Mesendoderm (in vitro differentiated cells): ENCODE measurements around the gene TIMM22.

Experiments used
- DNase-seq: peaks from one replicate; pipeline ENCODE4 v3.0.0; 2013
- H2AK5ac ChIP-seq: 2 replicates; pipeline ENCODE4 v1.6.1; 2013; ENCODE audit warnings: low read length, inconsistent platforms
- H2BK120ac ChIP-seq: 2 replicates; pipeline ENCODE4 v1.6.1; 2013; ENCODE audit warnings: low read depth, mild to moderate bottlenecking, low read length, moderate library complexity, mixed read lengths
- H2BK15ac ChIP-seq: replicated peaks from 2 replicates; pipeline ENCODE4 v1.6.1; 2013; ENCODE audit warnings: low read depth, mild to moderate bottlenecking, moderate library complexity
- H2BK5ac ChIP-seq: 2 replicates; pipeline ENCODE4 v1.6.1; 2013; ENCODE audit warnings: low read length, inconsistent platforms
- H3K18ac ChIP-seq: 2 replicates; pipeline ENCODE4 v1.6.1; 2013; ENCODE audit warnings: mild to moderate bottlenecking, low read length, mixed read lengths
- H3K23ac ChIP-seq: one replicate; pipeline ENCODE4 v1.6.1; 2013; ENCODE audit warnings: low read length
- H3K27ac ChIP-seq: 2 replicates; pipeline ENCODE4 v1.5.1; 2013; ENCODE audit warnings: low read depth, mild to moderate bottlenecking, inconsistent platforms, low read length, moderate library complexity
- H3K27me3 ChIP-seq: 2 replicates; pipeline ENCODE4 v1.6.1; 2013; ENCODE audit warnings: low read length, control low read depth, mild to moderate bottlenecking, inconsistent platforms; ENCODE audit not compliant: insufficient read depth, poor library complexity
- H3K36me3 ChIP-seq: 2 replicates; pipeline ENCODE4 v1.6.1; 2013; ENCODE audit warnings: low read length, inconsistent platforms; ENCODE audit not compliant: control insufficient read depth, insufficient read depth
- H3K4ac ChIP-seq: one replicate; pipeline ENCODE4 v1.6.1; 2013; ENCODE audit warnings: low read depth, mild to moderate bottlenecking, low read length, moderate library complexity
- H3K4me1 ChIP-seq: 2 replicates; pipeline ENCODE4 v1.6.1; 2013; ENCODE audit warnings: low read depth, low read length, inconsistent platforms; ENCODE audit not compliant: control insufficient read depth
- H3K4me2 ChIP-seq: 2 replicates; pipeline ENCODE4 v1.6.1; 2013; ENCODE audit warnings: low read length
- H3K4me3 ChIP-seq: 2 replicates; pipeline ENCODE4 v1.5.1; 2013; ENCODE audit warnings: mild to moderate bottlenecking, low read length
- H3K56ac ChIP-seq: one replicate; pipeline ENCODE4 v1.6.1; 2013; ENCODE audit warnings: low read length
- H3K79me1 ChIP-seq: 2 replicates; pipeline ENCODE4 v1.6.1; 2013; ENCODE audit warnings: low read length, inconsistent platforms
- H3K79me2 ChIP-seq: 2 replicates; pipeline ENCODE4 v1.6.1; 2013; ENCODE audit warnings: mild to moderate bottlenecking, low read length; ENCODE audit not compliant: control insufficient read depth, insufficient read depth
- H3K9ac ChIP-seq: 2 replicates; pipeline ENCODE4 v1.6.1; 2013; ENCODE audit warnings: low read length, inconsistent platforms
- H4K5ac ChIP-seq: one replicate; pipeline ENCODE4 v1.6.1; 2013; ENCODE audit warnings: low read length
- H4K8ac ChIP-seq: one replicate; pipeline ENCODE4 v1.6.1; 2013; ENCODE audit warnings: low read depth, mild to moderate bottlenecking, control low read depth, low read length, moderate library complexity
- WGBS: extraction: QIAGEN DNeasy Blood & Tissue Kit; methylation state at CpG from one replicate; pipeline ENCODE4 v1.1.7; 2013; ENCODE audit warnings: low lambda C conversion rate, missing lambda C conversion rate; ENCODE audit not compliant: insufficient coverage; ENCODE audit errors: extremely low coverage; 5-methylcytosine and 5-hydroxymethylcytosine counted together

Gene TIMM22

GRCh38 chr17:1008008-1008761 is 11.3 kb downstream of the TIMM22 start:
- DNase-seq, result no peak
- H4K5ac ChIP-seq, result no peak overlapping the region
- no peak overlapping the region for H3K18ac ChIP-seq
- no peaks in the 10 kb centered on the region for H3K79me2 ChIP-seq
- H4K8ac ChIP-seq, result no peak overlapping the region
- H2BK120ac ChIP-seq, result no peak overlapping the region
- H3K36me3 ChIP-seq, result no peaks in the 10 kb centered on the region
- H3K23ac ChIP-seq, result no peak overlapping the region
- no peak overlapping the region for H2BK5ac ChIP-seq
- H3K4me1 ChIP-seq, result no peaks in the 10 kb centered on the region
- no peak overlapping the region for H3K27ac ChIP-seq
- H3K4ac ChIP-seq, result no peak overlapping the region
- H3K4me3 ChIP-seq, result no peak overlapping the region
- H3K9ac ChIP-seq, result no peak overlapping the region
- H3K56ac ChIP-seq, result no peak overlapping the region
- H3K4me2 ChIP-seq, result no peak overlapping the region
- H3K79me1 ChIP-seq, result no peaks in the 10 kb centered on the region
- H2AK5ac ChIP-seq, result no peak overlapping the region
- H3K27me3 ChIP-seq, result no peaks in the 10 kb centered on the region
- H2BK15ac ChIP-seq, result no peak overlapping the region
- no CpG with 5 or more reads among the region's 21 CpGs for WGBS

DNA sequence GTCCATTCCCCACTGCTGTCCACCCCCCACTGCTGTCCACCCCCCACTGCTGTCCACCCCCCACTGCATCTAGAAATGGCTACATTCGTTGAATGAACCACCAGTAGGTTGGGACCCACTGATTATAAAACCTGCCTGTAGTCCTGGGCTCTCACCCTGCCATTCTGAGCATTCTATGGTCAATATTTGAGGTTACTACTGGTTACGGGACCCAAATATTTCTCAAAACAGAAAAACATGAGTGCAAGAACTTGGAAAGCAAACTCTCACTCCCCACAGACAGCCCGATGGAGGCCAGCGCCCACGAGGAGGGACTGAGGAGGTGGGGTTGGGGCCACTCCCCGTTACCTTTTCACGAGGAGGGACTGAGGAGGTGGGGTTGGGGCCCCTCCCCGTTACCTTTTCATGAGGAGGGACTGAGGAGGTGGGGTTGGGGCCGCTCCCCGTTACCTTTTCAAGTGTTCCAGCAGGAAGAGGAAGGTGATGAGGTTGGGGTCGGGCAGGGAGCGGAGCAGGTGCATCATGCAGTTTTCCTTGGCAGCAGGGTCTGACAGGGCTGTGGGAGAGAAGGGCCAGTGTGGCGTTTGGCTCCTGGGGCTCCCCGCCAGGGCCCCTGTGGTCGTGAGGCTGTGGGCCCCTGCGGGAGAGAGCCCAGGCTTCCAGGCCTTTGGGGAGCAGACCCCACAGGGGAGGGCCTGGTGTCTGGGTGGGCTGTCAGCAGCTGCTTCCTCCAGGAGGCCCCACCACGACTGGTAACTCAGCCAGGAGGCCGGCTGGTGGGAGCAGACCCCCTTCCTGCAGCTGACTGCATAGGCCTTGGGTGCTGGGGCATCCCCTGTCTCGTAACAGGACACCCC is 12.5 kb downstream of the TIMM22 start:
- Histone ChIP-seq H3K23ac (no peak overlapping the region), H4K5ac (no peak overlapping the region), H3K4ac (no peak overlapping the region), H4K8ac (no peak overlapping the region), H3K79me2 (no peaks in the 10 kb centered on the region), H3K4me2 (no peak overlapping the region), H2AK5ac (no peak overlapping the region), H2BK120ac (no peak overlapping the region), H2BK5ac (no peak overlapping the region), H3K9ac (no peak overlapping the region), H3K4me3 (no peak overlapping the region), H3K27me3 (no peaks in the 10 kb centered on the region), H3K79me1 (no peaks in the 10 kb centered on the region), H3K36me3 (no peaks in the 10 kb centered on the region), H3K18ac (no peak overlapping the region), H3K56ac (no peak overlapping the region), H3K4me1 (no peaks in the 10 kb centered on the region), H3K27ac (no peak overlapping the region), H2BK15ac (no peak overlapping the region)
- whole genome bisulfite sequencing, result no CpG with 5 or more reads among the region's 19 CpGs
- no peak for DNase-seq

DNA sequence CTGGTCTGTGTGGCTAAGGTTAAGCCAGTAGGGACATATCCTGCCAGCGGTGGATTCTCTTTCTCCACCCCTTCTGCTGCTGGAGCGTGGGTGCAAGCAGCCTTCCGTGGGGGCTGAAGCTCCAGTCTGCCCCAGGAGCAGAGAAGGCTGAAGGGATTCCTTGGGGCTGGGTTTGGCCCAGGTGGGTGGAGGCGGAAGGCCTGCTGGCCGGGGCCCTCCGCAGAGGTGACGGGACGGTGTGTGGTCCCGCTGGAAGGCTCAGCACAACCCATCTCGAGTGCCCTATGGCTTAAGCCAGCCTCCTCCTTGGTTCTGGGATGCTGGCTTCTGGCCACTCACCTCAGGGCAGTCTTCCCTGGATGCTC is 13.1 kb downstream of the TIMM22 start:
- Histone ChIP-seq H2BK5ac (no peak overlapping the region), H3K56ac (no peak overlapping the region), H3K9ac (no peak overlapping the region), H4K8ac (no peak overlapping the region), H3K4me2 (no peak overlapping the region), H3K79me2 (no peaks in the 10 kb centered on the region), H2BK120ac (no peak overlapping the region), H4K5ac (no peak overlapping the region), H3K4ac (no peak overlapping the region), H3K27me3 (no peaks in the 10 kb centered on the region), H3K79me1 (no peaks in the 10 kb centered on the region), H3K4me3 (no peak overlapping the region), H3K23ac (no peak overlapping the region), H3K18ac (no peak overlapping the region), H2AK5ac (no peak overlapping the region), H3K36me3 (no peaks in the 10 kb centered on the region), H3K27ac (no peak overlapping the region), H3K4me1 (no peaks in the 10 kb centered on the region), H2BK15ac (no peak overlapping the region)
- no CpG with 5 or more reads among the region's 10 CpGs for WGBS
- DNase-seq, result no peak

GRCh38 chr17:1010586-1010985 is 13.7 kb downstream of the TIMM22 start:
- no peak for DNase-seq
- no CpG with 5 or more reads among the region's 14 CpGs for WGBS
- Histone ChIP-seq H3K4me1 (no peaks in the 10 kb centered on the region), H3K4ac (no peak overlapping the region), H3K9ac (no peak overlapping the region), H2BK5ac (no peak overlapping the region), H3K23ac (no peak overlapping the region), H4K8ac (no peak overlapping the region), H3K4me2 (no peak overlapping the region), H2BK15ac (no peak overlapping the region), H4K5ac (no peak overlapping the region), H3K27me3 (no peaks in the 10 kb centered on the region), H3K4me3 (no peak overlapping the region), H2BK120ac (no peak overlapping the region), H2AK5ac (no peak overlapping the region), H3K79me1 (no peaks in the 10 kb centered on the region), H3K27ac (no peak overlapping the region), H3K56ac (no peak overlapping the region), H3K18ac (no peak overlapping the region), H3K79me2 (no peaks in the 10 kb centered on the region), H3K36me3 (no peaks in the 10 kb centered on the region)

GRCh38 chr17:1011138-1011537 is 14.2 kb downstream of the TIMM22 start:
- no peak overlapping the region for H2BK15ac ChIP-seq
- H3K27me3 ChIP-seq, result no peaks in the 10 kb centered on the region
- no peak overlapping the region for H3K56ac ChIP-seq
- no peak overlapping the region for H3K18ac ChIP-seq
- H3K23ac ChIP-seq, result no peak overlapping the region
- no peak overlapping the region for H4K5ac ChIP-seq
- no CpG with 5 or more reads among the region's 10 CpGs for WGBS
- no peak overlapping the region for H3K27ac ChIP-seq
- no peak overlapping the region for H4K8ac ChIP-seq
- no peak overlapping the region for H2BK120ac ChIP-seq
- no peak overlapping the region for H2AK5ac ChIP-seq
- no peaks in the 10 kb centered on the region for H3K79me1 ChIP-seq
- no peak overlapping the region for H3K4ac ChIP-seq
- no peaks in the 10 kb centered on the region for H3K4me1 ChIP-seq
- no peak for DNase-seq
- no peak overlapping the region for H2BK5ac ChIP-seq
- no peaks in the 10 kb centered on the region for H3K36me3 ChIP-seq
- no peaks in the 10 kb centered on the region for H3K79me2 ChIP-seq
- H3K4me3 ChIP-seq, result no peak overlapping the region
- H3K4me2 ChIP-seq, result no peak overlapping the region
- no peak overlapping the region for H3K9ac ChIP-seq
